ENCODE results near the gene GAREM1. TPM values are rescaled to one million over a fixed set of nuclear protein-coding genes. Genes with fewer than 3 reads are reported as not detected.
A peak's percentile ranks its signal among the peaks of the same experiment; 100 is the strongest.

GAREM1 gene
- total and polyA plus RNA-seq, 9 of the 15 experiments (the other 6 are each of a cell fraction or from before 2014, with no cell fraction given), result 0.03 to 0.33 (median 0.07) TPM; not detected in 1

- peak; percentile 40; the same call in 1 of the 2 replicates for TF ChIP-seq TEAD2 (tag; IDR thresholded peaks at IDR 0.05)
- TF ChIP-seq PATZ1 (CRISPR knock-in tag; IDR thresholded peaks at IDR 0.05; ENCODE audit: borderline replicate concordance), result no peak
- no peak for TF ChIP-seq DIDO1 (tag; IDR thresholded peaks at IDR 0.05; ENCODE audit: low read depth)
- peak; percentile 41 to 75 (median 58); a peak in 3 of 6 replicates for TF ChIP-seq CTCF (IDR thresholded peaks at IDR 0.05 in 2 of 3, conservative IDR thresholded peaks at IDR 0.05 in 1 of 3; ENCODE audit: insufficient read depth in 2 of 3, low read depth in 1 of 3, low read length in 3 of 3)
These were observed 198.9 kb downstream of the GAREM1 start (continued) for GRCh38 chr18:32271672-32272208.

- Histone ChIP-seq H3K4me1 (replicated peaks in 1 of 2; ENCODE audit: control insufficient read depth in 2 of 2, insufficient read depth in 2 of 2, low read length in 2 of 2) (no peaks in the 10 kb centered on the region), H3K9me3 (replicated peaks; ENCODE audit: control insufficient read depth, insufficient read depth, low read depth, low read length) (no peaks in the 10 kb centered on the region), H3K9ac (ENCODE audit: insufficient read depth in 1 of 2, low read depth in 2 of 2, low read length in 2 of 2) (no peak overlapping the region), H3K79me2 (ENCODE audit: control insufficient read depth, insufficient read depth, low read length) (no peaks in the 10 kb centered on the region), H4K20me1 (replicated peaks; ENCODE audit: control insufficient read depth, insufficient read depth, low read length) (no peaks in the 10 kb centered on the region), H3K36me3 (ENCODE audit: control insufficient read depth, insufficient read depth, low read length) (no peaks in the 10 kb centered on the region), H2AFZ (ENCODE audit: low read depth, low read length) (no peak overlapping the region), H3K4me3 (no peak overlapping the region), H3K4me2 (ENCODE audit: insufficient read depth, low read length) (no peak overlapping the region), H3K27ac (ENCODE audit: extremely low read depth, low read depth, low read length) (no peak overlapping the region), H3K9me1 (ENCODE audit: control insufficient read depth, insufficient read depth, low read length) (no peaks in the 10 kb centered on the region), H3K27me3 (ENCODE audit: control insufficient read depth in 2 of 2, insufficient read depth in 2 of 2, low read length in 2 of 2) (0 out of 5 replicates have a peak, but pooled peaks cover 0 to 2% of the 10 kb centered on the region in 2 experiments)
- no peak for ATAC-seq
- in situ Hi-C loops (cut with MboI), result no loop called here
- FAIRE-seq, result no peak
- ChIA-PET CTCF (ENCODE audit: low intra/inter-chr PET ratio) (no interaction called here), POLR2A (no interaction called here)
- BruUV-seq (replicated peaks), result no TSS peak
- no peak for DNase-seq (ENCODE audit: extremely low read depth in 1 of 4, low spot score in 3 of 4)
- TF ChIP-seq ZFX (CRISPR knock-in tag; IDR thresholded peaks at IDR 0.05), result no peak
- intact Hi-C loops (cut with micrococcal nuclease), result loop anchor here (5.0 kb wide), 2 partner anchors 113 to 202 kb away; partner anchors contain the start of gene GAREM1
- 0% methylated on average over 8 of the region's 8 CpGs for WGBS (ENCODE audit: insufficient coverage, low coverage, missing lambda C conversion rate)
These were observed 200.3 kb downstream of the GAREM1 start for GRCh38 chr18:32270341-32270740.
